ENCODE measurements around the gene BTN2A1. TPM values are rescaled to one million over a fixed set of nuclear protein-coding genes. Genes with fewer than 3 reads are reported as not detected.
"Not testable (repeated sequence)": the region's sequence is repeated elsewhere in the genome, so short reads cannot be mapped to it uniquely, and the experiment has no call there.

The BTN2A1 gene
- polyA plus RNA-seq, 1 experiment: 34.7 TPM

DNA sequence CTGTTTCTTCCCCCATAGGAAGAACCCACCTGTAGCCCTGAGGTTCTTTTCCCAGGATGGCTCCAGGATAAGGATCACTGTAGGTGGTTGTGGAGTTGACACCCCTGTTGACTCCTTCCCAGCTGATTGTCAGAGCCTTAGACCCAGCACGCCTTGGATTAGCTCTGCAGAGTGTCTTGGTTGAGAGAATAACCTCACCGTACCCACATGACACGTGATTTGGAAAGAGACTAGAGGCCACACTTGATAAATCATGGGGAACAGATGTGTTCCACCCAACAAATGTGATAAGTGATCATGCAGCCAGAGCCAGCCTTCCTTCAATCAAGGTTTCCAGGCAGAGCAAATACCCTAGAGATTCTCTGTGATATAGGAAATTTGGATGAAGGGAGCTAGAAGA lies 43.5 kb upstream of the BTN2A1 start:
- POLR2A ChIA-PET: no interaction called here
- CTCF ChIA-PET: interaction anchor here (1.0 to 1.5 kb wide), 2 partner anchors 20 to 73 kb away, joined by 4 to 7 read pairs; no protein-coding TSS in a partner anchor

DNA sequence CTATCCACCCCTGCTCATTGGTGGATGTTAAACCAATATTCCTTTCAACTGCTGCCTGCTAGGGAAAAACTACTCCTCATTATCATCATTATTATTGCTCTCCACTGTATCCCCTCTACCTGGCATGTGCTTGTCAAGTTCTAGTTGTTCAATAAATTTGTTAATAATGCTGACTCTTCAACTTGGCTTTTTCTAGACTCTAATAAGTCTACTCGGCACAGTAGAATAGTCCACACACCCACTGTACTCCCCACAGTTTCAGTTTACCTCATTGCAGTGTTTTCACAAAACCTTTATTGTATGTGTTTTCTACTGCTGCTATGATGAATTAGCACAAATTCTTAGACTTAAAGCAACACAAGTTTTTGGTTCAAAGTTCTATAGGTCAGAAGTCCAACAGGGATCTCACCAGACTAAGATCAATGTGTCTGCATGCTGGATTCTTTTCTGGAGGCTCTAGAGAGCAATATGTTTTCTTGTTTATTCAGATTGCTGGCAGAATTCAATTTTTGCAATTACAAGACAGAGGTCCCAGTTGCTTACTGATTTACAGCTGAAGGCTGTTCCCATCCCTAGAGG lies 42.6 kb upstream of the BTN2A1 start:
- ChIA-PET POLR2A (no interaction called here), CTCF (interaction anchor here (1.0 to 1.5 kb wide), 2 partner anchors 21 to 74 kb away, joined by 4 to 7 read pairs; no protein-coding TSS in a partner anchor)
- Histone ChIP-seq H3K27me3 (ENCODE audit: control insufficient read depth, insufficient read depth, low read length) (no peaks in the 10 kb centered on the region), H3K4me3 (ENCODE audit: low read depth, low read length) (no peak overlapping the region), H3K36me3 (ENCODE audit: control insufficient read depth, insufficient read depth, low read length) (peaks cover 2% of the 10 kb centered on the region)
- no peak for DNase-seq (ENCODE audit: low read depth)
- TF ChIP-seq, protein P1, sequence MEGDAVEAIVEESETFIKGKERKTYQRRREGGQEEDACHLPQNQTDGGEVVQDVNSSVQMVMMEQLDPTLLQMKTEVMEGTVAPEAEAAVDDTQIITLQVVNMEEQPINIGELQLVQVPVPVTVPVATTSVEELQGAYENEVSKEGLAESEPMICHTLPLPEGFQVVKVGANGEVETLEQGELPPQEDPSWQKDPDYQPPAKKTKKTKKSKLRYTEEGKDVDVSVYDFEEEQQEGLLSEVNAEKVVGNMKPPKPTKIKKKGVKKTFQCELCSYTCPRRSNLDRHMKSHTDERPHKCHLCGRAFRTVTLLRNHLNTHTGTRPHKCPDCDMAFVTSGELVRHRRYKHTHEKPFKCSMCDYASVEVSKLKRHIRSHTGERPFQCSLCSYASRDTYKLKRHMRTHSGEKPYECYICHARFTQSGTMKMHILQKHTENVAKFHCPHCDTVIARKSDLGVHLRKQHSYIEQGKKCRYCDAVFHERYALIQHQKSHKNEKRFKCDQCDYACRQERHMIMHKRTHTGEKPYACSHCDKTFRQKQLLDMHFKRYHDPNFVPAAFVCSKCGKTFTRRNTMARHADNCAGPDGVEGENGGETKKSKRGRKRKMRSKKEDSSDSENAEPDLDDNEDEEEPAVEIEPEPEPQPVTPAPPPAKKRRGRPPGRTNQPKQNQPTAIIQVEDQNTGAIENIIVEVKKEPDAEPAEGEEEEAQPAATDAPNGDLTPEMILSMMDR (IDR thresholded peaks at IDR 0.05; ENCODE audit: insufficient read depth, low read depth, low read length): no peak

More for the DNA sequence above, 43.5 kb upstream of the BTN2A1 start:
- no peak for DNase-seq (ENCODE audit: low read depth)
- TF ChIP-seq, protein P1 (IDR thresholded peaks at IDR 0.05; ENCODE audit: insufficient read depth, low read depth, low read length): no peak
- Histone ChIP-seq H3K4me3 (ENCODE audit: low read depth, low read length) (no peak overlapping the region), H3K36me3 (ENCODE audit: control insufficient read depth, insufficient read depth, low read length) (peaks cover 3% of the 10 kb centered on the region), H3K27me3 (ENCODE audit: control insufficient read depth, insufficient read depth, low read length) (no peaks in the 10 kb centered on the region)

DNA sequence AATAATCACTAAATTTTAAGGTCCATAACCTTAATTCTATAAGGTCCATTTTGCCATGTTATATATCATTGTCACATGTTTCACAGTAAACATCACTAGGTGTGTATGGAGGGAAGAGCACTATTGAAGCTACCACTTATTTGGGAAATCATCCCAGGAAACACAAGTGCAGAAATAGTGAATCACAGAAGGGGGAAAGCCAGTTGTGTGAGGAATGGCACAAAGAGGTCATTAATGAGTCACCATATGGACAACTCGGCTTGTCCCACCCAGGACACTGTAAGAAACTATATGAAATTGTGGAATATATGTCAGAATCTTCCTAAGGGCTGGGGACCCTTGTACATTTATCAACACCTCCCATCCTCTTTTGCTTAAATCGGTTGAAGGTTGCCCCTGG lies 42.0 kb upstream of the BTN2A1 start:
- no peak for DNase-seq (ENCODE audit: low read depth)
- Histone ChIP-seq H3K36me3 (ENCODE audit: control insufficient read depth, insufficient read depth, low read length) (peaks cover 2% of the 10 kb centered on the region), H3K4me3 (ENCODE audit: low read depth, low read length) (no peak overlapping the region), H3K27me3 (ENCODE audit: control insufficient read depth, insufficient read depth, low read length) (no peaks in the 10 kb centered on the region)
- CTCF ChIA-PET: no interaction called here
- TF ChIP-seq, protein P1 (IDR thresholded peaks at IDR 0.05; ENCODE audit: insufficient read depth, low read depth, low read length): no peak
- POLR2A ChIA-PET: no interaction called here

DNA sequence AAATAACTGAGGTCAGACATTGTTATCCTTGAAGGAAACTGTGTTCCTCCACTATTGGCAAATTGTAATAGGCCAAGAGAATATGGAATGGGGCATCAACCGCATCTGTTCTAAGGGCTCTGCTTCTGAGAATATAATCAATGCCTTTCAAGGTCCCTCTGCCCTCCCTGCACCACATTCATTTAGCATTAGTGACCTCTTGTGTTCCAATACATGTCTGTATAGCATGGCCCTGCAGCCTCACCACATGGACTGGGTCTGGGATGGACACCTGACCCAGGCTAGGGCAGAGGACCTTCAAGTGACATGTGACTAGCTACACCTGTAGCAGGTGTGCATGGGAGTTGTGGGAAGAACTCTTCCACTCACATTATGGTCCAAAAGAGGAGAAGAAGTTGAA lies 41.5 kb upstream of the BTN2A1 start:
- TF ChIP-seq, protein P1 (IDR thresholded peaks at IDR 0.05; ENCODE audit: insufficient read depth, low read depth, low read length): no peak
- Histone ChIP-seq H3K27me3 (ENCODE audit: control insufficient read depth, insufficient read depth, low read length) (no peaks in the 10 kb centered on the region), H3K36me3 (ENCODE audit: control insufficient read depth, insufficient read depth, low read length) (no peaks in the 10 kb centered on the region; the same call in none of the 2 replicates), H3K4me3 (ENCODE audit: low read depth, low read length) (no peak overlapping the region)
- ChIA-PET CTCF (no interaction called here), POLR2A (no interaction called here)
- no peak for DNase-seq (ENCODE audit: low read depth)

DNA sequence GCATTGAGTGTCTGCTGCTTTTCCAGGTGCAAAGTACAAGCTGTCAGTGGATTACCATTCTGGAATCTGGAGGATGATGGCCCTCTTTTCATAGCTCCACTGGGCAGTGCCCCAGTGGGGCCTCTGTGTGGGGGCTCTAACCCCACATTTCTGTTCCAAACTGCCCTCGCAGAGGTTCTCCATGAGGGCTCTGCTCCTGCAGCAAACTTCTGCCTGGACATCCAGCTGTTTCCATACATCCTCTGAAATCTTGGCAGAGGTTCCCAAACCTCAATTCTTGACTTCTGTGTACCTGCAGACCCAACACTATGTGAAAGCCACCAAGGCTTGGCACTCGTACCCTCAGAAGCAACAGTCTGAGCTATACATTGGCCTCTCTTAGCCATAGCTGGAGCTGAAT lies 39.7 kb upstream of the BTN2A1 start:
- H3K27me3 ChIP-seq (ENCODE audit: control insufficient read depth, insufficient read depth, low read length); H3K4me3 ChIP-seq (ENCODE audit: low read depth, low read length); H3K36me3 ChIP-seq (ENCODE audit: control insufficient read depth, insufficient read depth, low read length); DNase-seq (ENCODE audit: low read depth); POLR2A ChIA-PET; CTCF ChIA-PET: not testable (repeated sequence)

DNA sequence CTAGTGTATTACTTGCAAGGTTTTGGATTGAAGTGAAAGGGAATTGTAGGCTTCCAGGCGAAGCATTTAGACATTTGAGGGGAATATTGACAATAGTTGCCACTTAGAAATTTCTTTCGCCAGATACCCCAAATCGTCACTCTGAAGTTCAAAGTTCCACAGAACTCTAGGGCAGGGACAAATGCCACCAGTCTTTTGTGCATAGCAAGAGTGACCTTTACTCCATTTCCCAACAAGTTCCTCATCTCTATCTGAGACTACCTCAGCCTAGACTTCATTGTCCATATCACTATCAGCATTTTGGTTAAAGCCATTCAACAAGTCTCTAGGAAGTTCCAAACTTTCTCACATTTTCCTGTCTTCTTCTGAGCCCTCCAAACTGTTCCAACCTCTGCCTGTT lies 39.0 kb upstream of the BTN2A1 start:
- DNase-seq (ENCODE audit: low read depth); H3K4me3 ChIP-seq (ENCODE audit: low read depth, low read length); CTCF ChIA-PET; POLR2A ChIA-PET; H3K27me3 ChIP-seq (ENCODE audit: control insufficient read depth, insufficient read depth, low read length); H3K36me3 ChIP-seq (ENCODE audit: control insufficient read depth, insufficient read depth, low read length): not testable (repeated sequence)

Measured in BJ (cell line).